ENCODE results near the gene GNGT1. TPM values are rescaled to one million over a fixed set of nuclear protein-coding genes. Genes with fewer than 3 reads are reported as not detected.
A peak's percentile ranks its signal among the peaks of the same experiment; 100 is the strongest.

Gene GNGT1
- total RNA-seq, 1 experiment from 2014 or later: 0.20 TPM

- TF ChIP-seq CTCF (conservative IDR thresholded peaks at IDR 0.05): no peak
- Histone ChIP-seq H2BK20ac (ENCODE audit: low read depth, low read length, poor library complexity, severe bottlenecking) (no peak within 1 kb of the TSS), H3K9ac (ENCODE audit: extremely low read depth, insufficient read length, low read length) (peak within 1 kb of the TSS; percentile 20), H3K23ac (ENCODE audit: insufficient read length, low read depth, low read length) (no peak within 1 kb of the TSS), H4K5ac (ENCODE audit: insufficient read length, low read depth, low read length) (no peak within 1 kb of the TSS), H2BK12ac (ENCODE audit: insufficient read length, low read depth, low read length) (no peak within 1 kb of the TSS), H3K27ac (ENCODE audit: insufficient read length, low read depth, low read length) (no peak within 1 kb of the TSS), H3K4ac (ENCODE audit: low read depth, low read length) (no peak within 1 kb of the TSS), H3K4me2 (ENCODE audit: insufficient read depth, insufficient read length, low read length) (peak within 1 kb of the TSS; percentile 50), H2AK5ac (ENCODE audit: insufficient read length, low read length) (no peak within 1 kb of the TSS), H2AFZ (ENCODE audit: low read length) (peak within 1 kb of the TSS; percentile 61), H3K27me3 (ENCODE audit: insufficient read depth, low read length) (no peaks in the 10 kb centered on the region), H3K4me1 (ENCODE audit: insufficient read depth, low read length) (no peaks in the 10 kb centered on the region), H4K20me1 (ENCODE audit: control insufficient read depth, insufficient read depth, insufficient read length) (no peaks in the 10 kb centered on the region), H2BK15ac (ENCODE audit: low read depth, low read length) (no peak within 1 kb of the TSS), H3K14ac (ENCODE audit: insufficient read depth, low read length) (peak within 1 kb of the TSS; percentile 87), H3T11ph (ENCODE audit: low read length) (no peak within 1 kb of the TSS), H2BK5ac (ENCODE audit: insufficient read length, low read length) (no peak within 1 kb of the TSS), H3K9me3 (ENCODE audit: control insufficient read depth, low read depth, low read length) (no peaks in the 10 kb centered on the region), H3K18ac (ENCODE audit: insufficient read length, low read depth, low read length) (peak within 1 kb of the TSS; percentile 68), H3K23me2 (ENCODE audit: insufficient read length, low read depth, low read length, poor library complexity, severe bottlenecking) (peaks cover 7% of the 10 kb centered on the region), H3K79me1 (ENCODE audit: insufficient read depth, low read depth, low read length, poor library complexity, severe bottlenecking) (no peaks in the 10 kb centered on the region), H4K8ac (replicated peaks; ENCODE audit: insufficient read length, low read depth, low read length) (no peak within 1 kb of the TSS), H3K79me2 (ENCODE audit: insufficient read depth, low read length) (no peaks in the 10 kb centered on the region), H4K91ac (ENCODE audit: insufficient read length, low read depth, low read length) (no peak within 1 kb of the TSS), H3K56ac (ENCODE audit: insufficient read length, low read depth, low read length) (no peak within 1 kb of the TSS), H2BK120ac (ENCODE audit: low read depth, low read length, poor library complexity, severe bottlenecking) (no peak within 1 kb of the TSS)
- H3K4me3 Mint-ChIP-seq: peak within 1 kb of the TSS; percentile 63 to 77
- peaks cover 15 to 19% of the 10 kb centered on the region in 2 experiments for H3K4me1 Mint-ChIP-seq
- peak within 1 kb of the TSS in 1 of 3 experiments; percentile 59; a peak in 1 of 7 replicates for H3K27ac Mint-ChIP-seq
- H3K27me3 Mint-ChIP-seq (ENCODE audit: low read depth): peaks cover 3% of the 10 kb centered on the region
- peak; percentile 52 for DNase-seq
- no peaks in the 10 kb centered on the region for H3K9me3 Mint-ChIP-seq
- H3K36me3 Mint-ChIP-seq (ENCODE audit: insufficient read depth in 1 of 3, low read depth in 3 of 3): no peaks in the 10 kb centered on the region
- no CpG with 5 or more reads among the region's 39 CpGs for WGBS (ENCODE audit: extremely low coverage, insufficient read length, low lambda C conversion rate)
These were observed 15.5 kb downstream of the GNGT1 start, which contains the start of gene GNG11 for GRCh38 chr7:93921607-93922566. Gene GNG11, plus strand, starts transcription at chr7:93921735. Its CDS starts 403 bp downstream, at chr7:93922138.

All from H9 (cell line).